ENCODE results near the gene GAP43. TPM values are rescaled to one million over a fixed set of nuclear protein-coding genes. Genes with fewer than 3 reads are reported as not detected.

The GAP43 gene
- total and polyA plus RNA-seq, 5 donors, result 0.37 to 1.0 (median 0.68) TPM; not detected in 1

GRCh38 chr3:115666920-115667737, 43.8 kb downstream of the GAP43 start:
- Histone ChIP-seq H3K9me3 (ENCODE audit: control insufficient read depth, low read length) (no peaks in the 10 kb centered on the region), H3K4me1 (ENCODE audit: control insufficient read depth, insufficient read depth, low read length) (no peaks in the 10 kb centered on the region), H3K27ac (ENCODE audit: low read length) (no peak overlapping the region), H3K27me3 (ENCODE audit: control insufficient read depth, insufficient read depth) (no peaks in the 10 kb centered on the region), H3K4me3 (ENCODE audit: low read length) (no peak overlapping the region)
- ATAC-seq (no peak), DNase-seq (no peak)
- 79% methylated on average over 4 of the region's 4 CpGs for WGBS
- intact Hi-C loops (cut with DNase I), result no loop called here

GRCh38 chr3:115667738-115668065, 44.4 kb downstream of the GAP43 start:
- Histone ChIP-seq H3K4me1 (ENCODE audit: control insufficient read depth, insufficient read depth, low read length) (no peaks in the 10 kb centered on the region), H3K4me3 (ENCODE audit: low read length) (no peak overlapping the region), H3K27ac (ENCODE audit: low read length) (no peak overlapping the region), H3K27me3 (ENCODE audit: control insufficient read depth, insufficient read depth) (no peaks in the 10 kb centered on the region), H3K9me3 (ENCODE audit: control insufficient read depth, low read length) (no peaks in the 10 kb centered on the region)
- DNase-seq (no peak), ATAC-seq (no peak)
- intact Hi-C loops (cut with DNase I), result no loop called here

- intact Hi-C loops (cut with DNase I), result no loop called here
- DNase-seq (no peak), ATAC-seq (no peak)
These were observed 47.6 kb downstream of the GAP43 start for GRCh38 chr3:115670911-115671310.

GRCh38 chr3:115671761-115672455, 48.6 kb downstream of the GAP43 start:
- H3K27me3 ChIP-seq (ENCODE audit: control insufficient read depth, insufficient read depth), result no peaks in the 10 kb centered on the region
- no peak overlapping the region for H3K4me3 ChIP-seq (ENCODE audit: low read length)
- ATAC-seq (peak in 1 of 2 donors; percentile 40), DNase-seq (no peak)
- intact Hi-C loops (cut with DNase I), result no loop called here
- no peaks in the 10 kb centered on the region for H3K4me1 ChIP-seq (ENCODE audit: control insufficient read depth, insufficient read depth, low read length)
- WGBS, result 83% methylated on average over 5 of the region's 5 CpGs
- no peak overlapping the region for H3K27ac ChIP-seq (ENCODE audit: low read length)
- no peaks in the 10 kb centered on the region for H3K9me3 ChIP-seq (ENCODE audit: control insufficient read depth, low read length)

More at GRCh38 chr3:115670911-115671310, 47.6 kb downstream of the GAP43 start:
- Histone ChIP-seq H3K27me3 (ENCODE audit: control insufficient read depth, insufficient read depth) (no peaks in the 10 kb centered on the region), H3K27ac (ENCODE audit: low read length) (no peak overlapping the region), H3K4me3 (ENCODE audit: low read length) (no peak overlapping the region), H3K4me1 (ENCODE audit: control insufficient read depth, insufficient read depth, low read length) (no peaks in the 10 kb centered on the region), H3K9me3 (ENCODE audit: control insufficient read depth, low read length) (no peaks in the 10 kb centered on the region)

- 99% methylated on average over 3 of the region's 3 CpGs for WGBS
- Histone ChIP-seq H3K9me3 (ENCODE audit: control insufficient read depth, low read length) (no peaks in the 10 kb centered on the region), H3K27me3 (ENCODE audit: control insufficient read depth, insufficient read depth) (peaks cover 3% of the 10 kb centered on the region), H3K4me3 (ENCODE audit: low read length) (no peak overlapping the region), H3K4me1 (ENCODE audit: control insufficient read depth, insufficient read depth, low read length) (no peaks in the 10 kb centered on the region), H3K27ac (ENCODE audit: low read length) (no peak overlapping the region)
- DNase-seq, result no peak
- intact Hi-C loops (cut with DNase I), result no loop called here
- ATAC-seq, result no peak
These were observed 50.6 kb downstream of the GAP43 start for GRCh38 chr3:115673881-115674280.

- no peaks in the 10 kb centered on the region for H3K9me3 ChIP-seq (ENCODE audit: control insufficient read depth, low read length)
- ATAC-seq, result no peak
- no peak overlapping the region for H3K4me3 ChIP-seq (ENCODE audit: low read length)
- DNase-seq, result no peak
- no peaks in the 10 kb centered on the region for H3K4me1 ChIP-seq (ENCODE audit: control insufficient read depth, insufficient read depth, low read length)
- intact Hi-C loops (cut with DNase I), result no loop called here
- WGBS, result 93% methylated on average over 9 of the region's 9 CpGs
- H3K27ac ChIP-seq (ENCODE audit: low read length), result no peak overlapping the region
- H3K27me3 ChIP-seq (ENCODE audit: control insufficient read depth, insufficient read depth), result peaks cover 3% of the 10 kb centered on the region
These were observed 53.0 kb downstream of the GAP43 start for GRCh38 chr3:115676336-115676735.

- Histone ChIP-seq H3K4me1 (ENCODE audit: control insufficient read depth, insufficient read depth, low read length) (no peaks in the 10 kb centered on the region), H3K27ac (ENCODE audit: low read length) (no peak overlapping the region), H3K4me3 (ENCODE audit: low read length) (no peak overlapping the region), H3K9me3 (ENCODE audit: control insufficient read depth, low read length) (no peaks in the 10 kb centered on the region), H3K27me3 (ENCODE audit: control insufficient read depth, insufficient read depth) (peaks cover 3% of the 10 kb centered on the region)
- 47% methylated on average over 2 of the region's 2 CpGs for WGBS
- no peak for ATAC-seq
- no peak for DNase-seq
- intact Hi-C loops (cut with DNase I), result no loop called here
These were observed 57.6 kb downstream of the GAP43 start for GRCh38 chr3:115680803-115681345.

- no peak for ATAC-seq
- Histone ChIP-seq H3K27ac (ENCODE audit: low read length) (no peak overlapping the region), H3K27me3 (ENCODE audit: control insufficient read depth, insufficient read depth) (peaks cover 3% of the 10 kb centered on the region), H3K4me3 (ENCODE audit: low read length) (no peak overlapping the region), H3K4me1 (ENCODE audit: control insufficient read depth, insufficient read depth, low read length) (no peaks in the 10 kb centered on the region), H3K9me3 (ENCODE audit: control insufficient read depth, low read length) (no peaks in the 10 kb centered on the region)
- no peak for DNase-seq
- intact Hi-C loops (cut with DNase I), result no loop called here
These were observed 58.4 kb downstream of the GAP43 start for GRCh38 chr3:115681736-115682135.

- no peak for ATAC-seq
- no peaks in the 10 kb centered on the region for H3K4me1 ChIP-seq (ENCODE audit: control insufficient read depth, insufficient read depth, low read length)
- no peaks in the 10 kb centered on the region for H3K9me3 ChIP-seq (ENCODE audit: control insufficient read depth, low read length)
- no peak overlapping the region for H3K4me3 ChIP-seq (ENCODE audit: low read length)
- intact Hi-C loops (cut with DNase I), result no loop called here
- H3K27ac ChIP-seq (ENCODE audit: low read length), result no peak overlapping the region
- DNase-seq, result no peak
- WGBS, result 82% methylated on average over 1 of the region's 1 CpG
- H3K27me3 ChIP-seq (ENCODE audit: control insufficient read depth, insufficient read depth), result peaks cover 3% of the 10 kb centered on the region
These were observed 60.0 kb downstream of the GAP43 start for GRCh38 chr3:115683305-115683704.

- no peaks in the 10 kb centered on the region for H3K9me3 ChIP-seq (ENCODE audit: control insufficient read depth, low read length)
- intact Hi-C loops (cut with DNase I), result no loop called here
- no peak overlapping the region for H3K27ac ChIP-seq (ENCODE audit: low read length)
- WGBS, result 93% methylated on average over 3 of the region's 3 CpGs
- no peak for ATAC-seq
- no peak overlapping the region for H3K4me3 ChIP-seq (ENCODE audit: low read length)
- peaks cover 1% of the 10 kb centered on the region for H3K27me3 ChIP-seq (ENCODE audit: control insufficient read depth, insufficient read depth)
- H3K4me1 ChIP-seq (ENCODE audit: control insufficient read depth, insufficient read depth, low read length), result no peaks in the 10 kb centered on the region
- DNase-seq, result no peak
These were observed 60.5 kb downstream of the GAP43 start for GRCh38 chr3:115683773-115684172.

GRCh38 chr3:115685097-115685496, 61.8 kb downstream of the GAP43 start:
- Histone ChIP-seq H3K4me1 (ENCODE audit: control insufficient read depth, insufficient read depth, low read length) (no peaks in the 10 kb centered on the region), H3K27me3 (ENCODE audit: control insufficient read depth, insufficient read depth) (no peaks in the 10 kb centered on the region), H3K9me3 (ENCODE audit: control insufficient read depth, low read length) (no peaks in the 10 kb centered on the region), H3K27ac (ENCODE audit: low read length) (no peak overlapping the region), H3K4me3 (ENCODE audit: low read length) (no peak overlapping the region)
- intact Hi-C loops (cut with DNase I), result no loop called here
- no peak for DNase-seq
- no peak for ATAC-seq
